ENCODE measurements around the gene TNS1. TPM values are rescaled to one million over a fixed set of nuclear protein-coding genes. Genes with fewer than 3 reads are reported as not detected.
A peak's percentile ranks its signal among the peaks of the same experiment; 100 is the strongest.

TNS1 gene
- total and polyA plus RNA-seq, 4 donors, result 46.9 to 64.5 (median 58.1) TPM

DNA sequence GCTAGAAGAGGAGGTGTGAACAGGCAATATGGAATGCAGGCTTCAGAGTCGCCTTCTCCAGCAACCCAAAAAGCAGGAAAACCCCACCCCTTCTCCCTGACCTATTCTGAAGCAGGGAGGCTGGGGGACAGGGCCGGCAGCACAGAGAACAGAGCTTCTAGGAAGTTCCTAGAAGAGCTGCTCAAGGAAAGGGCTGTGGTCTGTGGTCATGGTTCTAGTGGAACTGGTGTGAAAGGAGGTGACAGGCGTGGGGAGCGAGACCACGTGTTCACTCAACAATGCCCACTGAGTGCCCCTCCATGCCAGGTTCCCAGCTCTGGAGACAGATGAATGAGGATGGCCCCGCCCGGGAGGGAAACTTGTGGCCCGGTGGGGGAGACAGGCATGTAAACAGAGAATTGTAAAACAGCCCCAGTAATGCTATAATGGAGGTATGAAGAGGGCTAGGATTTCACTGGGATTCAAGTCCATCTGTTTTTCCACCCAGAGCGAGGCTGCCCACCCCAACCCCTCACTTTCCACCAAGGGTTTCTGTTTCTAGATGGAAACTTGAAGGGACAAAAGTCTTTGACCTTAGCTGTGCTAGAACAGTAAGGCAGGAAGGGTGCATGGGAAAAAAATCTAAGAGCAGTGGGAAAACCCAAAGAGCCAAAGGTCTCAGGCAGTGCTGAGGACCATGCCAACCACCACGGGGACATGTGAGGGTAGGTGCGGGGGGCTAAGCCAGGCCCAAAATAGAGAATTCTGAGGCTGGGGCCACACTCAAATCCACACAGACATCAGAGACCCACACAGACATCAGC lies 71.8 kb downstream of the TNS1 start:
- WGBS (ENCODE audit: insufficient coverage), result 63% methylated on average over 3 of the region's 11 CpGs
- Histone ChIP-seq H3K27me3 (ENCODE audit: control insufficient read depth, insufficient read depth, low read length) (no peaks in the 10 kb centered on the region), H3K4me1 (ENCODE audit: control insufficient read depth, insufficient read depth, low read length) (peaks cover 79% of the 10 kb centered on the region), H3K4me3 (ENCODE audit: low read depth, low read length) (no peak overlapping the region), H3K36me3 (ENCODE audit: control insufficient read depth, insufficient read depth, low read length) (peaks cover 20% of the 10 kb centered on the region), H3K9me3 (ENCODE audit: control insufficient read depth, insufficient read depth, low read length) (no peaks in the 10 kb centered on the region), H3K27ac (ENCODE audit: low read depth, low read length) (peak overlapping the region; percentile 45)
- no peak for DNase-seq (ENCODE audit: low read depth in 4 of 6, low spot score in 6 of 6)

DNA sequence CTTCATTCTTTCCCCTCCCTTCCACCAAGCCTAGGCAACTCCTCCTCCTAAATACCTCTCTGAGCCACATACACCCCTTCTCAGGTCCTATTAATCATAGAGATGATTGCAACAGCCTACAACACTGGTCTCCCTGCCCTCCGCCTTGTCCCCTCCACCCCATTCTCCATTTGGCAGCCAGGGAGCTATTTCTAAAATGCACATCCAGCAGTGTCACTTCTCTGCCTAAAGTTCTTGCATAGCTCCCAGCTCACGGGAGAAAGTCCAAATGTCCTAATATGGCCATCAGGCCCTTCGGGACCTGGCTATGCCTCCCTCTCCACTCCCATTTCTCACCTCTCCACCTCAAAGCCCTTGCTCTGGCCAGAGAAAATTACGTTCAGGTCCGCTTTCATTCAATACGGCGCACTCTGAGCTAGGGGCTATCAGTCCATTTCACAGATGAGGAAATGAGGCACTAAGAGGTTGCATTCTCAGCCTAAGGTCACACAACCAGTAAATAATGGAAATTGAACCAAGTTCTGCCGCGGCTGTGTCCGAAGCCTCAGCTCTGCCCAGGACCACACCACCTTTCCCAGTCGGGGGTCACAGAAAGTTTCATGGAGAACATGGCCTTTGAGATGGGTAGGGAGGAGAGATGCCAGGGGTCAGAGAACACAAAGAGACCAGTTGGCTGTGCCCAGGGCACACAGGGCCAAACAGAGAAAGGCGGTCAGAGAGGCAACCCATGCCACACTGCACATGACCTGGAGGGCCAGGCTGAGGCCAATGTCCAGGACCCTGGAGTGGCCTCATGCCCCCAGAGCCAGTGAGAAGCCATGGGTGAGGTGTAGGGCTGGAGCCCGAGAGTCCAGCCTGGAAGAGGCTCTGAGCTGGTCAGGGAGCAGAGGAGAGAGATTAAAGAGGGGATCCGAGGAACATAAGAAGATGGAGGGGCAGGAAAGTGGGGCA lies 72.8 kb downstream of the TNS1 start:
- H3K4me3 ChIP-seq (ENCODE audit: low read depth, low read length), result no peak overlapping the region
- no peaks in the 10 kb centered on the region for H3K27me3 ChIP-seq (ENCODE audit: control insufficient read depth, insufficient read depth, low read length)
- DNase-seq (ENCODE audit: low read depth in 4 of 6, low spot score in 6 of 6), result no peak
- peaks cover 72% of the 10 kb centered on the region for H3K4me1 ChIP-seq (ENCODE audit: control insufficient read depth, insufficient read depth, low read length)
- H3K27ac ChIP-seq (ENCODE audit: low read depth, low read length), result peak overlapping the region; percentile 45
- peaks cover 17% of the 10 kb centered on the region for H3K36me3 ChIP-seq (ENCODE audit: control insufficient read depth, insufficient read depth, low read length)
- 81% methylated on average over 7 of the region's 14 CpGs for WGBS (ENCODE audit: insufficient coverage)
- no peaks in the 10 kb centered on the region for H3K9me3 ChIP-seq (ENCODE audit: control insufficient read depth, insufficient read depth, low read length)

DNA sequence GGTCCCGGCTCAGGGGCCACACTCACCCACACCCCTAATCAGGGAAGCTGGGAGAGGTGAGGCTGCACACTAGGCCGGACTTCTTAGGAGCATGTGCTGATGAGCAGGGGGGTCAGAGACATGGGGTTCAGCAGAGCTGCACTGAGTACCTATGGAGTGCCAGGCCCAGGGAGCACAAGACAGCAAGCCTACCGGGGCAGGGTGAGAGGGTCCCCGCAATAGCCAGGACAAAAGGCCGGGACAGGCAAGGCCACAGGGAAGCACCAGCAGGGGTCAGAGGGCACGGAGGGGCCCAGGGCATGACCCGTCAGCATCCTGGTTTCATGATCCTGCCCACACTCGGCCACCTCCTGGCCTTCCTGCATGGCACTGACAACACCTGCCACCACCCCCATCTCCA lies 73.5 kb downstream of the TNS1 start:
- no peaks in the 10 kb centered on the region for H3K27me3 ChIP-seq (ENCODE audit: control insufficient read depth, insufficient read depth, low read length)
- WGBS (ENCODE audit: insufficient coverage), result 84% methylated on average over 6 of the region's 8 CpGs
- no peak overlapping the region for H3K27ac ChIP-seq (ENCODE audit: low read depth, low read length)
- H3K9me3 ChIP-seq (ENCODE audit: control insufficient read depth, insufficient read depth, low read length), result no peaks in the 10 kb centered on the region
- no peak overlapping the region for H3K4me3 ChIP-seq (ENCODE audit: low read depth, low read length)
- peaks cover 17% of the 10 kb centered on the region for H3K36me3 ChIP-seq (ENCODE audit: control insufficient read depth, insufficient read depth, low read length)
- peaks cover 64% of the 10 kb centered on the region for H3K4me1 ChIP-seq (ENCODE audit: control insufficient read depth, insufficient read depth, low read length)
- no peak for DNase-seq (ENCODE audit: low read depth in 4 of 6, low spot score in 6 of 6)

DNA sequence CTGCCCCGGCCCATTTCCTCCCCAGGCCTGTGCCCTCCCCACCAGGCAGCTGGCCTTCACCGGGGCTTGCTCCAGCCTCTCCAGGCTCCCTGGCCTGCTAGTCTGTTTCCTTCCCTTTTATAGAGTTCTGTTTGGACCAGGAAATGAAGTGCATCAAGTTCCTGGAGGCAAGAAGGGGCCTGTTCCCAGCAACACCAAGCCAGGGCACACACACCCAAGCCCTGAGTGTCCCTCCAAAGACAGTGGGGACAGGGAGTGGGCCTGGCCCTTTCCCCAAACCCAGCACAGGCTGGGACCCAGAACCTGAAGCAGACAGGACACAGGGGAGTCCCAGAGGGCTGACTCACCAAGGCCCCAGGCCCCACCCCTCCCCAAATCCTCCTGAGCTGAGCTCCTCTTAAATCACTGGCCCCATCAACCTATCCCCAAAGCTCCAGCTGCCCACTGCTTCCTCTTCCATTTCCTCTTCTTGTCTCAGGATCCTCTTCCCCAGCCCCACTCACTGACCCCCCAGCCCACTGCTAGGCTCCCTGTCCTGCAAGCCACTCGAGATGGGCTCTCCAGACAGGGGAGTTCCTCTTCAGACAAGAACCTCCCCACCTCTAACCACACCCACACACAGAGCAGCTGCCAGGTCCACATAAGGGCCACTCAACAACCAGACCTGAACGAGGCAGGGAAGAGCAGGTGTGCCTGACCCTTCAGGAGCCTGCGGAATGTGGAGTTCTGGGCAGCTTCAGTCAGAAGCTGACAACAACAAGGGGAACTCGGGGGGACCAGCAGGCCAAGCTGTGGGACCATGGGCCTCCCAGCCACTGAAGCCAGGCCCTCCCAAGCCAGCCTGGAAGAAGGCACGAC lies 74.2 kb downstream of the TNS1 start:
- H3K27ac ChIP-seq (ENCODE audit: low read depth, low read length), result peak overlapping the region; percentile 25

DNA sequence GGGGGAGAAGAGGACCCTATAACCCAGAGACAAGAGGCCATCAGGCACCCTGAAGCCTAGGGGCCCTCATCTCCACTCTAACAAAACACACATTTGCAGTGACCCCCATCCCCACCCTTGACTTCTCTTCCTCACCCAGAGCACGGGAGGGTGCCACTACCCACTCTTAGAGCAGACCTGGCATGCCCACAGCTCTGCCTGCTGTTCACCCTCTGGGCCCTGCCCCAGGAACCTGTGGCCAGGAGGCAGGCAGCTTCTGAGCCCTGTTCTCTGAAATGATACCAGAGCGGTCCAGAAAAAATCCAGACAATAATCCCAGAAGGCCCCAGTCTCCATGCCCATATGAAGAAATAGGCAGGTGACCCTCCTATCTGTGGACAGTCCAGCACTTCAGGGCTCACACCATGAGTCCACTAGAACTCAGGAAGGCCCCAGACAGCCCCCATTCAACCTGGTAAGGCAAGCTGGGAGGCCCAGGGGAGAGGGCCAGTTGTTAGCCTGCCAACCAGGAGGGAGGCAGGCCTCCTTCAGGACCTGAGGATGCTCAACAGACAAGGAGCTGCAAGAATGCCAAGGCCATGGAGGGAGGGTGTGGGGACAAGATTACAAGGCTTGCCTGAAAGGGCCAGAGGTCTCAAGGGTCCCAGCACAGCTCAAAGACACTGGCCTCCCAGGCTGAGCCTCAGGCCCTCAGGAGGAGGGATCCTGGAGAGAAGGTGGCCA lies 75.0 kb downstream of the TNS1 start:
- Histone ChIP-seq H3K9me3 (ENCODE audit: control insufficient read depth, insufficient read depth, low read length) (no peaks in the 10 kb centered on the region), H3K36me3 (ENCODE audit: control insufficient read depth, insufficient read depth, low read length) (peaks cover 19% of the 10 kb centered on the region), H3K4me3 (ENCODE audit: low read depth, low read length) (no peak overlapping the region), H3K4me1 (ENCODE audit: control insufficient read depth, insufficient read depth, low read length) (peaks cover 63% of the 10 kb centered on the region), H3K27me3 (ENCODE audit: control insufficient read depth, insufficient read depth, low read length) (no peaks in the 10 kb centered on the region), H3K27ac (ENCODE audit: low read depth, low read length) (peak overlapping the region; percentile 47)
- 81% methylated on average over 2 of the region's 2 CpGs for WGBS (ENCODE audit: insufficient coverage)
- DNase-seq (ENCODE audit: low read depth in 4 of 6, low spot score in 6 of 6), result no peak

More for the DNA sequence above, 74.2 kb downstream of the TNS1 start:
- peaks cover 63% of the 10 kb centered on the region for H3K4me1 ChIP-seq (ENCODE audit: control insufficient read depth, insufficient read depth, low read length)
- 82% methylated on average over 6 of the region's 7 CpGs for WGBS (ENCODE audit: insufficient coverage)
- peaks cover 17% of the 10 kb centered on the region for H3K36me3 ChIP-seq (ENCODE audit: control insufficient read depth, insufficient read depth, low read length)
- no peak for DNase-seq (ENCODE audit: low read depth in 4 of 6, low spot score in 6 of 6)
- no peaks in the 10 kb centered on the region for H3K9me3 ChIP-seq (ENCODE audit: control insufficient read depth, insufficient read depth, low read length)
- H3K4me3 ChIP-seq (ENCODE audit: low read depth, low read length), result no peak overlapping the region
- H3K27me3 ChIP-seq (ENCODE audit: control insufficient read depth, insufficient read depth, low read length), result no peaks in the 10 kb centered on the region

DNA sequence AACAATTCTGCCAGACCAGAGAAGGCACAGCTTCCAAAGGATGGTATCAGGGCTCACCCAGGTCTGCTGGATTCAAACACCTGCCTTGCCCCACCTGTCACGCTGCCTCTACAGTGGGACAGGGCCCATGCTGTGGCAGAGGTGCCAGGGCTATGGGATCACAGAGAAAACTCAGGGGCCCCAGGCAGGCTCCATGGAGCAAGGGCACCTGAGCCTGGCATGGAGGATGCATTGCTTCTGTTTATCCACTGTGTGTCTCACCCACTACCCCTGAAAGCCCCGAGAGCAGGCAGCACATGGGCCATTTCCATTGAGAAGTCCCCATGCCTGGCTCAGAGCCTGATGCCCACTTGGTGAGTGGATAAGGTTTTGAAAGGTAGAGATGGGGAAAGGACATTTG lies 76.0 kb downstream of the TNS1 start:
- H3K27ac ChIP-seq (ENCODE audit: low read depth, low read length), result no peak overlapping the region
- peaks cover 70% of the 10 kb centered on the region for H3K4me1 ChIP-seq (ENCODE audit: control insufficient read depth, insufficient read depth, low read length)
- 81% methylated on average over 2 of the region's 2 CpGs for WGBS (ENCODE audit: insufficient coverage)

DNA sequence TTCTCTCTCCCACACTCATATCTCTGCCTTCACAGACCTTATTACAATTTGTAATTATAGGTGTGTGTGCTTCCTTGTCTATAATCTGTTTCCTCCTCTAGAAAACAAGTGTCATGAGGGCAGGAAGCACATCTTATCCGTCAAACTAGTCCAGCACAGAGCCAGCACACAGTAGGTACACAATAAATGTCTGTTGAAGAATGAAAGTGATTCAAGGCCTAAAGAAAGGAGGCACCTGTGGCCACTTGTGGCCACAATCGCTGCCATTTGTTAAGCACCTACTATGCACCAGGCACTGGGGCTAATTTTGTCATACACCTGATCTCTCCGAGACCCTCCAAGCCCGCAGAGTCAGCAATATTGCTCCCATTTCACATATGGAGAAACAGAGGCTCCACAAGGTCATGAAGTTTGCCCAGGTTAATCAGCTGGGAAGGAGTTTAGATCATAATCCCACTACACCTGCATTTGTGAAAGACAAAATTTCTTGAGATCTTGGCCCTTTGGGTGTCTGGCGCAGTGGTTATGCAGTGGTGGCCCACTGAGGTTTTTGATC lies 78.4 kb downstream of the TNS1 start:
- no peak for DNase-seq (ENCODE audit: low read depth in 4 of 6, low spot score in 6 of 6)
- H3K27me3 ChIP-seq (ENCODE audit: control insufficient read depth, insufficient read depth, low read length), result no peaks in the 10 kb centered on the region
- peaks cover 20% of the 10 kb centered on the region for H3K36me3 ChIP-seq (ENCODE audit: control insufficient read depth, insufficient read depth, low read length)
- peaks cover 76% of the 10 kb centered on the region for H3K4me1 ChIP-seq (ENCODE audit: control insufficient read depth, insufficient read depth, low read length)
- H3K27ac ChIP-seq (ENCODE audit: low read depth, low read length), result no peak overlapping the region
- WGBS (ENCODE audit: insufficient coverage), result 72% methylated on average over 2 of the region's 5 CpGs
- H3K9me3 ChIP-seq (ENCODE audit: control insufficient read depth, insufficient read depth, low read length), result no peaks in the 10 kb centered on the region
- no peak overlapping the region for H3K4me3 ChIP-seq (ENCODE audit: low read depth, low read length)

More for the DNA sequence above, 76.0 kb downstream of the TNS1 start:
- Histone ChIP-seq H3K36me3 (ENCODE audit: control insufficient read depth, insufficient read depth, low read length) (peaks cover 21% of the 10 kb centered on the region), H3K9me3 (ENCODE audit: control insufficient read depth, insufficient read depth, low read length) (no peaks in the 10 kb centered on the region), H3K27me3 (ENCODE audit: control insufficient read depth, insufficient read depth, low read length) (no peaks in the 10 kb centered on the region), H3K4me3 (ENCODE audit: low read depth, low read length) (no peak overlapping the region)
- no peak for DNase-seq (ENCODE audit: low read depth in 4 of 6, low spot score in 6 of 6)

DNA sequence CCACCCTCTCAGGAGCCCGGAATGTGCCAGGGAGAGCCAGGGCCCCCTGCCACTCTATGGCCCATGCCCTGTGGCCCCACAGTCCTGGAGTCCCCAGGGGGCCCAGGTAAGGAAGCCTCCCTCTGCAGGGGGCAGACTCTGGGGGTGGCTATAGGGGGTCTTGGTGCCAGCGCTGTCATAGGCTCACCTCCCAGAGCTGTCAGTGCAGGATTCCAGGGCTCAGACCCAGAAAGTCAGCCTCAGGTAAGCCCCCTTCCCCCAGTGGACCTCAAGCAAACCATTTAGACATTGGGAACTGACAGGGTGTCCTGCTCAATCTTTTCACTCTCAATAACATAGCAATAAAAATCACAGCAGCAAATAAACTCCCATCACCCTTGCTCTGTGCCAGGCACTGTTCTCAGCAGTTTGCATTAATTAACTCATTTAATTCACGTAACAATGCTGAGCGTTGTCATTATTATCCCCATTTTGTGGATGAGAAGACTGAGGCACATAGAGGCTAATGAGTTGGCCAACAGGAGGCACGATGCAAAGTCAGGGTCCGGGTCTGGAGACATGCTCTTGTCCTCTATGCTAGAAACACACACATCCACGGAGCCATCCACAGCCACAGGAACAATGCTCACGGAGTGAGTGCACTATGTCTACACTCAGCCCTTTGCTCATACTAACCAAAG lies 79.6 kb downstream of the TNS1 start:
- peaks cover 75% of the 10 kb centered on the region for H3K4me1 ChIP-seq (ENCODE audit: control insufficient read depth, insufficient read depth, low read length)
- H3K27ac ChIP-seq (ENCODE audit: low read depth, low read length), result peak overlapping the region; percentile 82
- H3K27me3 ChIP-seq (ENCODE audit: control insufficient read depth, insufficient read depth, low read length), result no peaks in the 10 kb centered on the region
- H3K4me3 ChIP-seq (ENCODE audit: low read depth, low read length), result no peak overlapping the region
- no peaks in the 10 kb centered on the region for H3K9me3 ChIP-seq (ENCODE audit: control insufficient read depth, insufficient read depth, low read length)
- H3K36me3 ChIP-seq (ENCODE audit: control insufficient read depth, insufficient read depth, low read length), result peaks cover 20% of the 10 kb centered on the region
- no peak for DNase-seq (ENCODE audit: low read depth in 4 of 6, low spot score in 6 of 6)
- 77% methylated on average over 6 of the region's 8 CpGs for WGBS (ENCODE audit: insufficient coverage)

All from spinal cord (tissue), 10 donors.